Fibroblast of lung (primary cell): Measurements from ENCODE around the gene EPHA5. TPM values are rescaled to one million over a fixed set of nuclear protein-coding genes. Genes with fewer than 3 reads are reported as not detected.
A peak's percentile ranks its signal among the peaks of the same experiment; 100 is the strongest.

Source experiments
- DNase-seq, 2 donors: peaks; one replicate each; pipeline versions ENCODE4 v3.0.0 to v3.0.0-alpha.2; 2010; ENCODE audit warnings: low read depth in 2 of 2
- H2AFZ ChIP-seq: 2 replicates; pipeline ENCODE4 v1.5.1; 2012; ENCODE audit warnings: low read length, control low read depth, inconsistent platforms
- H3K27ac ChIP-seq: 2 replicates; pipeline ENCODE4 v1.5.1; 2011; ENCODE audit warnings: low read length, control low read depth; ENCODE audit not compliant: insufficient read depth
- H3K27me3 ChIP-seq: 2 replicates; pipeline ENCODE4 v1.5.1; 2011; ENCODE audit warnings: mild to moderate bottlenecking, low read length; ENCODE audit not compliant: control insufficient read depth, insufficient read depth
- H3K36me3 ChIP-seq: 2 replicates; pipeline ENCODE4 v1.5.1; 2011; ENCODE audit warnings: low read length; ENCODE audit not compliant: control insufficient read depth, insufficient read depth
- H3K4me1 ChIP-seq: 2 replicates; pipeline ENCODE4 v1.5.1; 2011; ENCODE audit warnings: low read length; ENCODE audit not compliant: control insufficient read depth, insufficient read depth; ENCODE audit errors: extremely low read depth
- H3K4me2 ChIP-seq: 2 replicates; pipeline ENCODE4 v1.5.1; 2011; ENCODE audit warnings: low read length, control low read depth; ENCODE audit not compliant: insufficient read depth; ENCODE audit errors: extremely low read depth
- H3K4me3 ChIP-seq, 4 experiments: fragments of 200-600 bp in 1 of 4; sonication (generic) in 1 of 4; replicated peaks in 1 of 4; 2 replicates each; pipeline ENCODE4 v1.5.1; 2011 to 2016; ENCODE audit warnings: low read length in 4 of 4, low read depth in 3 of 4, mild to moderate bottlenecking in 3 of 4, control low read depth in 2 of 4, inconsistent platforms in 1 of 4, mixed read lengths in 1 of 4; ENCODE audit not compliant: insufficient read depth in 1 of 4; ENCODE audit errors: control extremely low read depth in 1 of 4
- H3K79me2 ChIP-seq: 2 replicates; pipeline ENCODE4 v1.5.1; 2012; ENCODE audit warnings: mild to moderate bottlenecking, low read length, inconsistent platforms; ENCODE audit not compliant: control insufficient read depth, insufficient read depth
- H3K9ac ChIP-seq: 2 replicates; pipeline ENCODE4 v1.5.1; 2011; ENCODE audit warnings: mild to moderate bottlenecking, low read length, control low read depth; ENCODE audit not compliant: insufficient read depth
- H3K9me3 ChIP-seq: 2 replicates; pipeline ENCODE4 v1.5.1; 2012; ENCODE audit warnings: low read depth, low read length; ENCODE audit not compliant: control insufficient read depth, insufficient read depth
- H4K20me1 ChIP-seq: 2 replicates; pipeline ENCODE4 v1.5.1; 2011; ENCODE audit warnings: low read length; ENCODE audit not compliant: control insufficient read depth, insufficient read depth; ENCODE audit errors: extremely low read depth
- EZH2 ChIP-seq: IDR thresholded peaks from 2 replicates; pipeline ENCODE4 v1.5.1; 2012; ENCODE audit warnings: low read length, control low read depth, mild to moderate bottlenecking; ENCODE audit errors: missing control alignments
- polyA plus RNA-seq, 2 donors: library from polyadenylated mRNA; depleted of rRNA in 1 of 2; stranded (reverse) in 1 of 2; unstranded in 1 of 2; fragments of >200 nt; gene quantifications; 2 replicates each; pipeline ENCODE4 v1.2.1, GENCODE V29; 2011 to 2012; ENCODE audit warnings: missing spikeins in 1 of 2
- total RNA-seq: library from RNA; depleted of rRNA; stranded (reverse); fragments of >200 nt; gene quantifications from 2 replicates; pipeline ENCODE4 v1.2.1, GENCODE V29; 2014
- TF ChIP-seq, protein P1 (sequence below), 2 donors: IDR thresholded peaks in 1 of 2; conservative IDR thresholded peaks in 1 of 2; 1 replicate in 1 of 2; 2 replicates in 1 of 2; pipeline ENCODE4 v1.5.1; 2011 to 2012; ENCODE audit warnings: low read length in 2 of 2, control low read depth in 1 of 2, inconsistent platforms in 1 of 2, low read depth in 1 of 2, mild to moderate bottlenecking in 1 of 2

EPHA5 gene
- total and polyA plus RNA-seq, 2 donors (not counting 1 experiment from before 2014, with no cell fraction given): under 0.01 to 0.16 TPM

DNA sequence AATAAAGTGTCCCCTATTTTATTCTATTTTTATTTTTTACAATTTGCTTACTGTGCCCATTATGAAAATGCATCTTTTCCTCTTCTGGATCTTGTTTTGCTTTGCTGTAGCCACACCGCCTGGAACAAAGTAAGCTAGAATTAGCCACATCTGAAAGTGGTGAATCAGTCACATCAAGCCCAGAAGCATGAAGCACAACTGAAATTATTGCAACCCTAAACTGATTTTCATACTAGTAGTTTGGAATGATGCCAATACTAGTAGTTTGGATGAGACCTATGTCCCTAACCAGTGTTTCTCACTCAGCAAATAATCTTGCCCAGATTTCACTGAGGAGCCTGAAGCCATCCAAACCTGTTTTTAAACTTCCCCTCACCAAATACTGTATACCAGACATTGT is 303.0 kb downstream of the EPHA5 start:
- no peaks in the 10 kb centered on the region for H3K79me2 ChIP-seq
- no peaks in the 10 kb centered on the region for H3K9me3 ChIP-seq
- H3K36me3 ChIP-seq: no peaks in the 10 kb centered on the region
- no peak overlapping the region for H3K4me2 ChIP-seq
- no peaks in the 10 kb centered on the region for H3K27me3 ChIP-seq
- no peak overlapping the region for H3K9ac ChIP-seq
- DNase-seq: peak in 1 of 2 donors; percentile 46
- H2AFZ ChIP-seq: no peak overlapping the region
- TF ChIP-seq EZH2: no peak
- TF ChIP-seq, protein P1, sequence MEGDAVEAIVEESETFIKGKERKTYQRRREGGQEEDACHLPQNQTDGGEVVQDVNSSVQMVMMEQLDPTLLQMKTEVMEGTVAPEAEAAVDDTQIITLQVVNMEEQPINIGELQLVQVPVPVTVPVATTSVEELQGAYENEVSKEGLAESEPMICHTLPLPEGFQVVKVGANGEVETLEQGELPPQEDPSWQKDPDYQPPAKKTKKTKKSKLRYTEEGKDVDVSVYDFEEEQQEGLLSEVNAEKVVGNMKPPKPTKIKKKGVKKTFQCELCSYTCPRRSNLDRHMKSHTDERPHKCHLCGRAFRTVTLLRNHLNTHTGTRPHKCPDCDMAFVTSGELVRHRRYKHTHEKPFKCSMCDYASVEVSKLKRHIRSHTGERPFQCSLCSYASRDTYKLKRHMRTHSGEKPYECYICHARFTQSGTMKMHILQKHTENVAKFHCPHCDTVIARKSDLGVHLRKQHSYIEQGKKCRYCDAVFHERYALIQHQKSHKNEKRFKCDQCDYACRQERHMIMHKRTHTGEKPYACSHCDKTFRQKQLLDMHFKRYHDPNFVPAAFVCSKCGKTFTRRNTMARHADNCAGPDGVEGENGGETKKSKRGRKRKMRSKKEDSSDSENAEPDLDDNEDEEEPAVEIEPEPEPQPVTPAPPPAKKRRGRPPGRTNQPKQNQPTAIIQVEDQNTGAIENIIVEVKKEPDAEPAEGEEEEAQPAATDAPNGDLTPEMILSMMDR (conservative IDR thresholded peaks at IDR 0.05 in 1 of 2, IDR thresholded peaks at IDR 0.05 in 1 of 2; ENCODE audit: low read depth in 1 of 2, low read length in 2 of 2): no peak
- H3K27ac ChIP-seq: no peak overlapping the region
- H3K4me1 ChIP-seq: no peaks in the 10 kb centered on the region
- H3K4me3 ChIP-seq: no peak overlapping the region
- no peaks in the 10 kb centered on the region for H4K20me1 ChIP-seq

DNA sequence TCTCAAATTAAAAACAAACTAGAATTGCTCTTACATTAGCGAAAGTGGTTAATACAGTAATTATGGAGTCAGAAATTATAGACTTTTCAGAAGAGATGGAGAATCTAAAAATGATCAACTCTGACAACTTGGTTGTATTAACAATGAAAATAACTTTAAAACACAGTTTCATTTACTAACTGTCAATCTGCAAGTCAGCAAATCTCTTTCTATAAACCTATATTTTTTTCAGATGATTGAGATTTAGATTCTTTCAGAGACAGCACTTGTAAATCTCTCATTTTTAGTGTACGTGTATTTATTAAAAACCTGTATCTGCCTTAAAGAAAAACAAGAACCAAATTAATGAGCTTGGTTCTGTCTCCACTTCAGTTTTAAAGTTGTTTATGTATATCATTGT is 311.4 kb downstream of the EPHA5 start:
- no peaks in the 10 kb centered on the region for H3K4me1 ChIP-seq
- H3K79me2 ChIP-seq: no peaks in the 10 kb centered on the region
- no peaks in the 10 kb centered on the region for H3K27me3 ChIP-seq
- H3K4me3 ChIP-seq: no peak overlapping the region
- H2AFZ ChIP-seq: no peak overlapping the region
- H3K27ac ChIP-seq: no peak overlapping the region
- no peak for DNase-seq
- no peaks in the 10 kb centered on the region for H4K20me1 ChIP-seq
- no peaks in the 10 kb centered on the region for H3K36me3 ChIP-seq
- no peak for TF ChIP-seq EZH2
- TF ChIP-seq, protein P1 (conservative IDR thresholded peaks at IDR 0.05 in 1 of 2, IDR thresholded peaks at IDR 0.05 in 1 of 2; ENCODE audit: low read depth in 1 of 2, low read length in 2 of 2): no peak
- H3K4me2 ChIP-seq: no peak overlapping the region
- no peak overlapping the region for H3K9ac ChIP-seq
- no peaks in the 10 kb centered on the region for H3K9me3 ChIP-seq

DNA sequence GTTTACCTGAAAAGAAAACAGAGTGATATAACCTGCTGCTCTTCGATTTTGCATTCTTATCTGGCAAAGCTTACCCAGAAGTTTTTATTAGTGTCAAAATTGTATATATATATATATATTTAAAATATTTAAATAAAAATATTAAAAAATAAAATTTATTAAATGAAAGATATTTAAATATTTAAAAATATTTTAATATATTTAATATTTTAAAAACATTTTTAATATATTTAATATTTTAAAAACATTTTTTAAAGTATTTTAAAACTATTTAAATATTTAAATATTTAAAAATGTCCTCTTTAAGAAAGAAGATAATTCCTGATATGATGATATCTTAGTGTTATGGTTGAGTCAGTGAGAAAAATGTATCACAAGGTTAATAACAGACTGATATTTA is 317.2 kb downstream of the EPHA5 start:
- H3K9me3 ChIP-seq: no peaks in the 10 kb centered on the region

More for the DNA sequence above, 317.2 kb downstream of the EPHA5 start:
- no peaks in the 10 kb centered on the region for H3K36me3 ChIP-seq
- H3K79me2 ChIP-seq: no peaks in the 10 kb centered on the region
- H3K27ac ChIP-seq: no peak overlapping the region
- H3K4me2 ChIP-seq: no peak overlapping the region
- no peaks in the 10 kb centered on the region for H3K27me3 ChIP-seq
- DNase-seq: no peak
- H3K9ac ChIP-seq: no peak overlapping the region
- no peaks in the 10 kb centered on the region for H3K4me1 ChIP-seq
- H4K20me1 ChIP-seq: no peaks in the 10 kb centered on the region
- no peak overlapping the region for H2AFZ ChIP-seq
- TF ChIP-seq, protein P1 (conservative IDR thresholded peaks at IDR 0.05 in 1 of 2, IDR thresholded peaks at IDR 0.05 in 1 of 2; ENCODE audit: low read depth in 1 of 2, low read length in 2 of 2): no peak
- no peak for TF ChIP-seq EZH2
- no peak overlapping the region for H3K4me3 ChIP-seq
